HG02571 (cell line): ENCODE data around the gene SLC26A2.

Experiments used
- ATAC-seq: cut with Tn5 transposase; IDR thresholded peaks from one replicate; pipeline ENCODE4 v1.9.1; 2021; ENCODE audit warnings: mild to moderate bottlenecking, moderate library complexity; ENCODE audit not compliant: unreplicated experiment

Gene SLC26A2

DNA sequence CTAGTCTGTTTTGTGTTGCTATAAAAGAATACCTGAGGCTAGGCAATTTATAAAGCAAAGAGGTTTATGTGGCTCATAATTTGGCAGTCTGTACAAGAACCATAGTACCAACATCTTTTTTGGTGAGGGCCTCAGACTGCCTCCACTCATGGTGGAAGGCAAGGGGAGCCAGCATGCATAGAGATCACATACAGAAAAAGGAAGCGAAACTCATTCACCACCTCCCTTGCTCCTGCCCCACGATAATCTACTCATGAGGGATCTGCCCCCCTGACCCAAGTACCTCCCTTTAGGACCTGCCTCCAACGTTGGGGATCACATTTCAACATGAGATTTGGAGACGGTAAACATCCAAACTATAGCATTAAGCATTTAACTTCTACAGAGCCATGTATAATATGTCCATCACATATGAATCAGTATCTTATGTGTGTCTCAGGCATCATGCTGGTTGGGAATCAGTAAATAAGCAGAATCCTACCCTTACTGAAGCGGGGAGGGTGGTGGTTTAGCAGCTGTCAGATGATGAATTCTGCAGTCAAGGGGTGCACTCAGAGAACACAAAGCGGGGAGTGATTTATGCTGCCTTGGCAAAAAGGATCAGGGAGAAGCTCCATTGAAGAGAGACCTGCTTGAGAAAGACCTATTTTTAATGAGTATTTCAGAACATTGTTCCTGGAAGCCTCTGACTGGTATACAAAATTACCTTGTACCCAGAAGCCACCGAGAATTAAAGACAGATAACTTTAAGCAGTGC, 74.8 kb downstream of the SLC26A2 start:
- peak; percentile 77 for ATAC-seq

DNA sequence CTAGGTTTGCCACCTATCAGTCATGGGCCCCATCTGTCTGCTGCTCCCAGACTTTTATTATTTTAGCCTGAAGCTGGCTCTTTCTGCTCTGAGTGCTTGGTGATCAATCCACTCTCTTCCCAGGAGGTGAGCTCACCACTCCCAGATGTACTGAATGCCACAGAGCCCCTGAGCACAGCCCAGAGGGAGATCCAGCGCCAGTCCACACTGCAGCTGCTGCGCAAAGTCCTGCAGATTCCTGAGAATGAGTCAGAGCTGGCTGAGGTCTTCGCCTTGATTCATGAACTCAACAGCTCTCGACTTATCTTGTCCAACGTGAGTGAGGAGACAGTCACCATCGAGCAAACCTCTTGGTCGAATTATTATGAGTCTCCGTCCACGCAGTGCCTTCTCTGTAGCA, 76.0 kb downstream of the SLC26A2 start:
- no peak for ATAC-seq
